ENCODE data around the gene RBKS.

RBKS gene

DNA sequence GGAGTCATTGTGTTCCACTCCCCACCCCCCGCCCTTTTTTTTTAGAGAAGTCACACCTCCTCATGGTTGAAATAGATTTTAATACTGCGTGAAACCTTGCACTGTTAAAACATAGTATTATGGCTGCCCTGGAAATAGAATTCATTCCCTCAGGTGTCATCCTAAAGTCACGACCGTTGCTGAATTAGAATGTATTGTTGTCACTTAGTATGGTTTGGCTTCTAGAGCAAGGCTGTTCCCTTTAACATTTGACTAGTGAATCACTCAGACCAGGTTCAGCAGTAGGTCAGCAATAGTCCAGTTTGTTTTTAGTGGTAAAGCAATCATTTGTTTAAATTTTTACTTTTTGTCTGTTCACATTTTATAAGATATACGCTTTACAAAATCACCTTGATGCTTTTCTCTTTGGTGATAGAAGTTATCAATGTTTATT, 1.5 kb upstream of the RBKS start:
- Mint-ChIP-seq H3K36me3 (ENCODE audit: low read depth) (peaks cover 5% of the 10 kb centered on the region), H3K27ac (peak overlapping the region; percentile 98 to 100 (median 99)), H3K9me3 (no peaks in the 10 kb centered on the region), H3K4me3 (peak overlapping the region; percentile 98 to 100 (median 100)), H3K4me1 (peaks cover 27% of the 10 kb centered on the region), H3K27me3 (ENCODE audit: low read depth) (peaks cover 5% of the 10 kb centered on the region)
- no peak for TF ChIP-seq CTCF (IDR thresholded peaks at IDR 0.05; ENCODE audit: unreplicated experiment in 3 of 3)

DNA sequence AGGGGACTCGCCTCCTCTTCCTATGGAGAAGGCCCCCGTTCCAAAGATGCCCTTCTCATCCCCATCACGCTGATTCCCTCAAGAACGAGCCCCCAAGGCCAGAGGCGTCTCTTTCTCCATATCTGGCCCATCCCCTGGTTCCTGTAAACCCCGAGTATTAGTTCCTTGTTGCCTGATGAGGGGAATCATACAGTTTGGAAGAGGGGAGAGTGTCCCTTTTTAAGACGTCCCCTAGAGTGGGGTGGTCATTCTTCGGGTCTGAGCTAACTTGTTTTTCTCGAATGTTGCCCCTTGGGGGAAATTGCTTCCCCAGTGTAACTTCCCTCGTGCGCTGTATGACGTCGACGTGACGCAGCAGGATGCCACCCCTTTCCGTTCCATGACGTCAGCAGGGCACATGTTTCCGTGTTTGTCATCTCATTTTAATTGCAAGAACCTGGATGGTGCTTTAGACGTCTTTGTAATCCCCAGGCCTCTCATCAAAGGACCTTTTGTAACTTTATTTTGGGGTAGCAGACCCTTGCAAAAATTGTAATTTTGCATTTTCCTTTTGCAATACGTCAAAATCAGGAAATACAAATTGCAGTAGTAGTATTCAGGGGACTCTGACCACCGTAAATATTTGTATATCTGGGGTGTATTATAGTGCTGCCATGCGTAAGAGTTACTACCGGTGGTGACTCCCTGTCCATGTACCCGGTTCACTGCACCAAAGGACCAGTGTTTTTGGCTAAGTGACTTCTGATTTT, 911 bp upstream of the RBKS start:
- Mint-ChIP-seq H3K4me3 (peak overlapping the region; percentile 98 to 100 (median 100)), H3K27me3 (ENCODE audit: low read depth) (peaks cover 5% of the 10 kb centered on the region), H3K4me1 (peaks cover 31% of the 10 kb centered on the region), H3K36me3 (ENCODE audit: low read depth) (no peaks in the 10 kb centered on the region), H3K9me3 (no peaks in the 10 kb centered on the region), H3K27ac (peak overlapping the region; percentile 98 to 100 (median 99))
- TF ChIP-seq CTCF (IDR thresholded peaks at IDR 0.05; ENCODE audit: unreplicated experiment in 3 of 3), result no peak

- no peaks in the 10 kb centered on the region for H3K36me3 Mint-ChIP-seq (ENCODE audit: low read depth)
- H3K4me3 Mint-ChIP-seq, result peak overlapping the region; percentile 98 to 100 (median 100)
- H3K27me3 Mint-ChIP-seq (ENCODE audit: low read depth), result peaks cover 5% of the 10 kb centered on the region
- peaks cover 35% of the 10 kb centered on the region for H3K4me1 Mint-ChIP-seq
- H3K27ac Mint-ChIP-seq, result peak overlapping the region; percentile 98 to 100 (median 99)
- H3K9me3 Mint-ChIP-seq, result no peaks in the 10 kb centered on the region
- TF ChIP-seq CTCF (IDR thresholded peaks at IDR 0.05; ENCODE audit: unreplicated experiment in 3 of 3), result no peak
These were observed 427 bp downstream of the RBKS start for GRCh38 chr2:27889774-27890145.

- no peak for TF ChIP-seq CTCF (IDR thresholded peaks at IDR 0.05; ENCODE audit: unreplicated experiment in 3 of 3)
- Mint-ChIP-seq H3K27me3 (ENCODE audit: low read depth) (peaks cover 5% of the 10 kb centered on the region), H3K4me1 (peaks cover 35% of the 10 kb centered on the region), H3K4me3 (peak overlapping the region; percentile 98 to 100 (median 100)), H3K36me3 (ENCODE audit: low read depth) (no peaks in the 10 kb centered on the region), H3K27ac (peak overlapping the region; percentile 9 to 100 (median 99)), H3K9me3 (no peaks in the 10 kb centered on the region)
These were observed 1.4 kb downstream of the RBKS start for GRCh38 chr2:27888790-27889189.

DNA sequence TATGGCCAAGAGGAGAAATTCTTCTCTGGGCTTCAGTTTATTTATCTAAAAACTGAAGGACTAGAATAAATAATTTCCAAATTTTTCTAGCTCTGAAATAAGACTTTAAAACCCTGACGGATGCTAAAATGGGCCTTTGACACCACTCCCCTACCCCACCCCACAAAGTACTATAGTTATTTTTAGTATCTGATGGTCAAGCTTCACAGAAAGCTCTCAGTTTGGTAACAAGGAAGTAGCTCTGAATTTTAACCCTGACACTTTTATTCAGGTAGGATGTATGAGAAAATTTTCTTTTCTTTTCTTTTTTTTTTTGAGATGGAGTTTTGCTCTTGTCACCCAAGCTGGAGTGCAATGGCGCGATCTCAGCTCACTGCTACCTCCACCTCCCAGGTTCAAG, 2.4 kb downstream of the RBKS start:
- peaks cover 35% of the 10 kb centered on the region for H3K4me1 Mint-ChIP-seq
- peak overlapping the region in 1 of 3 experiments; percentile 36 for H3K27ac Mint-ChIP-seq
- H3K4me3 Mint-ChIP-seq, result no peak overlapping the region
- no peak for TF ChIP-seq CTCF (IDR thresholded peaks at IDR 0.05; ENCODE audit: unreplicated experiment in 3 of 3)
- H3K36me3 Mint-ChIP-seq (ENCODE audit: low read depth), result no peaks in the 10 kb centered on the region
- no peaks in the 10 kb centered on the region for H3K9me3 Mint-ChIP-seq
- peaks cover 5% of the 10 kb centered on the region for H3K27me3 Mint-ChIP-seq (ENCODE audit: low read depth)

- peaks cover 2% of the 10 kb centered on the region for H3K9me3 Mint-ChIP-seq
- H3K36me3 Mint-ChIP-seq (ENCODE audit: low read depth), result peaks cover 1% of the 10 kb centered on the region
- H3K27me3 Mint-ChIP-seq (ENCODE audit: low read depth), result peaks cover 5% of the 10 kb centered on the region
- no peak for TF ChIP-seq CTCF (IDR thresholded peaks at IDR 0.05; ENCODE audit: unreplicated experiment in 3 of 3)
- H3K4me3 Mint-ChIP-seq, result peak overlapping the region in 2 of 3 experiments; percentile 12 to 50
- H3K27ac Mint-ChIP-seq, result peak overlapping the region in 2 of 3 experiments; percentile 11 to 36
- peaks cover 30% of the 10 kb centered on the region for H3K4me1 Mint-ChIP-seq
These were observed 3.1 kb downstream of the RBKS start for GRCh38 chr2:27887111-27887510.

Measured in nephron (organoid).